Fibroblast of mammary gland (primary cell): ENCODE results near the gene SLC22A2.

Source experiments
- DNase-seq: peaks from one replicate; pipeline ENCODE4 v3.0.0-alpha.2; 2010; ENCODE audit warnings: low read depth
- H3K4me3 ChIP-seq: 2 replicates; pipeline ENCODE4 v1.5.1; 2011; ENCODE audit warnings: low read depth, mild to moderate bottlenecking, low read length, moderate library complexity; ENCODE audit not compliant: control insufficient read depth
- TF ChIP-seq, protein P1 (sequence below): conservative IDR thresholded peaks from 2 replicates; pipeline ENCODE4 v1.5.1; 2011; ENCODE audit warnings: low read depth, low read length, inconsistent platforms; ENCODE audit not compliant: control insufficient read depth, insufficient read depth

Gene SLC22A2

DNA sequence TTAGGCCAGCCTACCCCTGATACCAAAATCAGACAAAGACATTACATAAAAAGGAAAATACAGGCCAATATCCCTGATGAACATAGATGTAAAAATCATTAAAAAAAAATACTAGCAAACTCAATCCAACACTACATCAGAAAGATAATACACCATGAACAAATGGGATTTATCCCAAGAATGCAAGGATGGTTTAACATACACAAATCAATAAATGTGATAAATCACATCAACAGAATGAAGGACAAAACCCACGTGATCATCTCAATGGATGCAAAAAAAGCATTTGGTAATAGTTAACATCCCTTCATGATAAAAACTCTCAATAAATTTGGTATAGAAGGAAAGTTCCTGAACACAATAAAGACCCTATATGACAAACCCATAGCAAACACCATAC, 63.8 kb downstream of the SLC22A2 start:
- TF ChIP-seq, protein P1, sequence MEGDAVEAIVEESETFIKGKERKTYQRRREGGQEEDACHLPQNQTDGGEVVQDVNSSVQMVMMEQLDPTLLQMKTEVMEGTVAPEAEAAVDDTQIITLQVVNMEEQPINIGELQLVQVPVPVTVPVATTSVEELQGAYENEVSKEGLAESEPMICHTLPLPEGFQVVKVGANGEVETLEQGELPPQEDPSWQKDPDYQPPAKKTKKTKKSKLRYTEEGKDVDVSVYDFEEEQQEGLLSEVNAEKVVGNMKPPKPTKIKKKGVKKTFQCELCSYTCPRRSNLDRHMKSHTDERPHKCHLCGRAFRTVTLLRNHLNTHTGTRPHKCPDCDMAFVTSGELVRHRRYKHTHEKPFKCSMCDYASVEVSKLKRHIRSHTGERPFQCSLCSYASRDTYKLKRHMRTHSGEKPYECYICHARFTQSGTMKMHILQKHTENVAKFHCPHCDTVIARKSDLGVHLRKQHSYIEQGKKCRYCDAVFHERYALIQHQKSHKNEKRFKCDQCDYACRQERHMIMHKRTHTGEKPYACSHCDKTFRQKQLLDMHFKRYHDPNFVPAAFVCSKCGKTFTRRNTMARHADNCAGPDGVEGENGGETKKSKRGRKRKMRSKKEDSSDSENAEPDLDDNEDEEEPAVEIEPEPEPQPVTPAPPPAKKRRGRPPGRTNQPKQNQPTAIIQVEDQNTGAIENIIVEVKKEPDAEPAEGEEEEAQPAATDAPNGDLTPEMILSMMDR = no peak
- DNase-seq = no peak

DNA sequence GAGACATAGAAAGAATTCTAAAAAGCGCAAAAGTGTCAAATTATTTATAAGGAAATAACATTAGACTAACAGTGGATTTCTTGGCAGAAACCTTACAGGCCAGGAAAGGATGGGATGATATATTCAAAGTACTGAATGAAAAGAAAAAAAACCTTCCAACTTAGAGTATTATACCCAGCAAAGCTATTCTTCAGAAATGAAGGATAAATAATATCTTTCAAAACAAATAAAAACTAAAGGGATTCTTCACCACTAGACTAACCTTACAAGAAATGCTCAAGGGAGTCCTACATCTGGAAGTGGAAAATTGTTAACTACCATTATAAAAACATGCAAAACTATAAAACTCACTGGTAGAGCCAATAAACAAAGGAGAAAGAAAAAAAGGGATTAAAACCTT, 65.8 kb downstream of the SLC22A2 start:
- TF ChIP-seq, protein P1 = no peak
- DNase-seq = no peak
- no peak overlapping the region for H3K4me3 ChIP-seq

More for the DNA sequence above, 63.8 kb downstream of the SLC22A2 start:
- H3K4me3 ChIP-seq = no peak overlapping the region

DNA sequence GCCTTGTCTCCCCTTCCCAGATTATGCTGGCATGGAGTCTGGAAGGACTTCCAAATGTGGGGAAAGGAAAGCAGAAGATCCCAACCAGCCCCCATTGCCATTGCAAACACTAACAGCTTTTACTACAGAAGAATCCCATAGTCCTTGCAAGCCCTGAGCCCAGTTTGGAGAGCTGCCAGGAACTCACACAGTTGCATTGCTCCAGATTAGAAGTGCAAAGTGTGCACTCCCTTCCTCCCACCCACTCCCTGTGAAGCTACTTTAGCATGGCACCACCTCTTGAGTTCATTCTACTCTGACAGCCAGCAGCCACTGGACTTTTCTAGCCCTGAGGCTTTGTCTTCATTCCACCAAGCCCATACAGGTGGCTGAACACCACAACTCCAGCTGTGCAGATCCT, 67.6 kb downstream of the SLC22A2 start:
- TF ChIP-seq, protein P1 = no peak
- DNase-seq = no peak
- no peak overlapping the region for H3K4me3 ChIP-seq

GRCh38 chr6:160190081-160190480, 68.5 kb downstream of the SLC22A2 start:
- no peak overlapping the region for H3K4me3 ChIP-seq
- TF ChIP-seq, protein P1 = no peak
- DNase-seq = no peak

- DNase-seq = peak; percentile 18
- no peak overlapping the region for H3K4me3 ChIP-seq
Measured at GRCh38 chr6:160188773-160189172, 69.8 kb downstream of the SLC22A2 start.

GRCh38 chr6:160180706-160181105, 77.9 kb downstream of the SLC22A2 start:
- no peak overlapping the region for H3K4me3 ChIP-seq
- no peak for DNase-seq
- TF ChIP-seq, protein P1 = no peak

More at GRCh38 chr6:160188773-160189172, 69.8 kb downstream of the SLC22A2 start:
- TF ChIP-seq, protein P1 = no peak

DNA sequence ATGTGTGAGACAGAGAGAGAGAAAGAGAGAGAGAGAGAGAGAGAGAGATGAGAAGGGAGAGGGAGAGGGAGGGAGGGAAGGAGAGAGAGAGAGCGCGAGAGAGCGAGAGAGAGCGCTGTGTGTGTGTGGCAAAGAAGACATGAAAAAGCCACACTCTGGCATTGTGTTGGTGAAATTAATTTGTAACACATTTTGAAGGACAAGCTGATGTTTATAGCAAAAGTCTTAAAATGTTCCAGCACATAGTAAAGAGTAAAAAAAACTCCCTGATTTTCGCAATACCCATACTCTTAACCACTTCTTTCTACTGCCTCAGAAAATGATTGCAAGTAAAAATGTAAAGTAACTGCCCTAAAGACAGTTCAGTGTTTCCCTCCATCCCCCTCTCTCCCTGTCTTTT, 80.3 kb downstream of the SLC22A2 start:
- TF ChIP-seq, protein P1 = no peak
- DNase-seq = no peak
- H3K4me3 ChIP-seq = no peak overlapping the region
